ENCODE measurements around the gene SMARCA4.
A peak's percentile ranks its signal among the peaks of the same experiment; 100 is the strongest.

Gene SMARCA4

DNA sequence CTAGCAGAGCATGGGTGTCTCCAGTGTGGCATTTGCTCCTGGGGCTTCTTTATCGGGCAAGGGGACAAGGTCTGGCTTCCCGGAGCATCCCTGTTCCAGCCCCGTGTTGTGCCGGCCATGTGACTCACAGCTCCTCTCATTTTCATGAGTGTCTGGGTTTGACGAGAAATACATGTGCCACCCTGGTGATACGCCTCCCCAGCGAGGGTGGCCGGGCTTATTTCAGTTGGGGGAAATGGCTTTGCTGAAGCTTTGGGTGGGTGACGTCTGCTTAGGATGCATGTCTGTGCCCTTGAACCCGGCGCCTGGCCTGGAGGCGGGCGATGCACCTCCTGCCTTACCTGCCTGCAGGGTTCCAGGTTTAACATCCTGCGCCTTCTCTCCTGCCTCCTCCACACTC lies 66.6 kb downstream of the SMARCA4 start:
- H3K27ac ChIP-seq (ENCODE audit: low read depth, low read length, poor library complexity, severe bottlenecking), result no peak overlapping the region
- TF ChIP-seq EZH2 (IDR thresholded peaks at IDR 0.05; ENCODE audit: borderline replicate concordance, low read length), result no peak
- no peaks in the 10 kb centered on the region for H3K9me2 ChIP-seq (ENCODE audit: low read depth, low read length)
- H3K36me3 ChIP-seq (ENCODE audit: insufficient read depth, low read length), result peaks cover 98% of the 10 kb centered on the region
- H3K4me1 ChIP-seq (ENCODE audit: insufficient read depth, low read length, severe bottlenecking), result peaks cover 15% of the 10 kb centered on the region
- H3F3A ChIP-seq (ENCODE audit: insufficient read depth, low read length), result no peaks in the 10 kb centered on the region
- H3K79me2 ChIP-seq (ENCODE audit: insufficient read depth, low read length), result no peaks in the 10 kb centered on the region
- no peak overlapping the region for H3K4me2 ChIP-seq (ENCODE audit: low read length)
- no peak overlapping the region for H3K4me3 ChIP-seq (ENCODE audit: low read depth, low read length, poor library complexity, severe bottlenecking)
- no peaks in the 10 kb centered on the region for H3K9me3 ChIP-seq (ENCODE audit: low read length)
- H4K20me1 ChIP-seq (ENCODE audit: insufficient read depth, low read length), result no peaks in the 10 kb centered on the region
- H3K27me3 ChIP-seq (ENCODE audit: insufficient read depth, low read length), result no peaks in the 10 kb centered on the region
- H2AFZ ChIP-seq (ENCODE audit: low read length), result no peak overlapping the region
- no peak overlapping the region for H3K9ac ChIP-seq (ENCODE audit: low read length)

- Histone ChIP-seq H3F3A (ENCODE audit: insufficient read depth, low read length) (no peaks in the 10 kb centered on the region), H3K4me1 (ENCODE audit: insufficient read depth, low read length, severe bottlenecking) (peaks cover 21% of the 10 kb centered on the region), H3K27me3 (ENCODE audit: insufficient read depth, low read length) (no peaks in the 10 kb centered on the region), H4K20me1 (ENCODE audit: insufficient read depth, low read length) (no peaks in the 10 kb centered on the region), H3K9me2 (ENCODE audit: low read depth, low read length) (no peaks in the 10 kb centered on the region), H3K36me3 (ENCODE audit: insufficient read depth, low read length) (peaks cover 96% of the 10 kb centered on the region), H3K9me3 (ENCODE audit: low read length) (no peaks in the 10 kb centered on the region), H3K4me2 (ENCODE audit: low read length) (no peak overlapping the region), H3K4me3 (ENCODE audit: low read depth, low read length, poor library complexity, severe bottlenecking) (no peak overlapping the region), H3K79me2 (ENCODE audit: insufficient read depth, low read length) (no peaks in the 10 kb centered on the region), H3K27ac (ENCODE audit: low read depth, low read length, poor library complexity, severe bottlenecking) (no peak overlapping the region), H2AFZ (ENCODE audit: low read length) (no peak overlapping the region), H3K9ac (ENCODE audit: low read length) (no peak overlapping the region)
- no peak for TF ChIP-seq EZH2 (IDR thresholded peaks at IDR 0.05; ENCODE audit: borderline replicate concordance, low read length)
- no peak for TF ChIP-seq CTCF (IDR thresholded peaks at IDR 0.05; ENCODE audit: low read length)
These were observed 67.3 kb downstream of the SMARCA4 start for GRCh38 chr19:11028146-11028545.

GRCh38 chr19:11031421-11032070 lies 70.7 kb downstream of the SMARCA4 start:
- peak overlapping the region; percentile 22; the same call in 1 of the 2 replicates for H3K4me2 ChIP-seq (ENCODE audit: low read length)

More at GRCh38 chr19:11031421-11032070, 70.7 kb downstream of the SMARCA4 start:
- H3K9ac ChIP-seq (ENCODE audit: low read length), result peak overlapping the region; percentile 20; the same call in 1 of the 2 replicates
- peaks cover 44% of the 10 kb centered on the region for H3K4me1 ChIP-seq (ENCODE audit: insufficient read depth, low read length, severe bottlenecking)
- peak overlapping the region; percentile 82 for H3K27ac ChIP-seq (ENCODE audit: low read depth, low read length, poor library complexity, severe bottlenecking)
- H3K79me2 ChIP-seq (ENCODE audit: insufficient read depth, low read length), result 0 out of 2 replicates have a peak, but pooled peaks cover 1% of the 10 kb centered on the region
- peaks cover 92% of the 10 kb centered on the region for H3K36me3 ChIP-seq (ENCODE audit: insufficient read depth, low read length)
- H2AFZ ChIP-seq (ENCODE audit: low read length), result no peak overlapping the region
- TF ChIP-seq EZH2 (IDR thresholded peaks at IDR 0.05; ENCODE audit: borderline replicate concordance, low read length), result no peak
- TF ChIP-seq CTCF (IDR thresholded peaks at IDR 0.05; ENCODE audit: low read length), result no peak
- no peaks in the 10 kb centered on the region for H3K9me3 ChIP-seq (ENCODE audit: low read length)
- H3K27me3 ChIP-seq (ENCODE audit: insufficient read depth, low read length), result no peaks in the 10 kb centered on the region
- no peaks in the 10 kb centered on the region for H4K20me1 ChIP-seq (ENCODE audit: insufficient read depth, low read length)
- peaks cover 3% of the 10 kb centered on the region; the same call in 1 of the 2 replicates for H3F3A ChIP-seq (ENCODE audit: insufficient read depth, low read length)
- H3K9me2 ChIP-seq (ENCODE audit: low read depth, low read length), result no peaks in the 10 kb centered on the region
- H3K4me3 ChIP-seq (ENCODE audit: low read depth, low read length, poor library complexity, severe bottlenecking), result no peak overlapping the region

All from OCI-LY1 (cell line).